HG02678 (cell line): Measurements from ENCODE around the gene DYNC2I2.
"Not testable (repeated sequence)": the region's sequence is repeated elsewhere in the genome, so short reads cannot be mapped to it uniquely, and the experiment has no call there.

Experiments
- ATAC-seq: cut with Tn5 transposase; IDR thresholded peaks from one replicate; pipeline ENCODE4 v1.9.1; 2021; ENCODE audit warnings: mild to moderate bottlenecking, moderate library complexity; ENCODE audit not compliant: unreplicated experiment

The DYNC2I2 gene

GRCh38 chr9:128619779-128620178, 36.9 kb downstream of the DYNC2I2 start:
- ATAC-seq, result no peak

GRCh38 chr9:128619127-128619526, 37.5 kb downstream of the DYNC2I2 start:
- ATAC-seq, result no peak

- no peak for ATAC-seq
Observed at GRCh38 chr9:128617943-128618342, 38.7 kb downstream of the DYNC2I2 start.

GRCh38 chr9:128615571-128615970, 41.1 kb downstream of the DYNC2I2 start:
- no peak for ATAC-seq

- ATAC-seq, result no peak
Observed at GRCh38 chr9:128614728-128615127, 41.9 kb downstream of the DYNC2I2 start.

GRCh38 chr9:128611600-128612394, 44.9 kb downstream of the DYNC2I2 start:
- no peak for ATAC-seq

- ATAC-seq, result no peak
Observed at GRCh38 chr9:128610897-128611296, 45.8 kb downstream of the DYNC2I2 start.

- ATAC-seq, result no peak
Observed at GRCh38 chr9:128607642-128608350, 48.9 kb downstream of the DYNC2I2 start.

GRCh38 chr9:128603697-128604096, 53.0 kb downstream of the DYNC2I2 start:
- no peak for ATAC-seq

GRCh38 chr9:128600099-128600498, 56.5 kb downstream of the DYNC2I2 start:
- ATAC-seq, result no peak

- no peak for ATAC-seq
Observed at GRCh38 chr9:128595471-128595870, 61.2 kb downstream of the DYNC2I2 start.

GRCh38 chr9:128593856-128594255, 62.8 kb downstream of the DYNC2I2 start:
- ATAC-seq, result no peak

- no peak for ATAC-seq
Observed at GRCh38 chr9:128593039-128593438, 63.6 kb downstream of the DYNC2I2 start.

GRCh38 chr9:128588581-128589233, 67.9 kb downstream of the DYNC2I2 start:
- no peak for ATAC-seq

- no peak for ATAC-seq
Observed at GRCh38 chr9:128587453-128587852, 69.2 kb downstream of the DYNC2I2 start.

- not testable (repeated sequence) for ATAC-seq
Observed at GRCh38 chr9:128586934-128587333, 69.7 kb downstream of the DYNC2I2 start.

GRCh38 chr9:128585155-128585554, 71.5 kb downstream of the DYNC2I2 start:
- not testable (repeated sequence) for ATAC-seq
